HepG2 (cell line): ENCODE data around the gene PRELP. TPM values are rescaled to one million over a fixed set of nuclear protein-coding genes. Genes with fewer than 3 reads are reported as not detected.

ENCODE experiments used
- ATAC-seq: fragments of 200-7000 bp; cut with Tn5 transposase; 3 replicates; pipeline ENCODE4 v1.9.1; 2020; ENCODE audit warnings: mild to moderate bottlenecking, moderate library complexity
- Bru-seq: library from RNA; stranded (reverse); fragments of 400-500 nt; gene quantifications from one replicate; lab custom pipeline; 2021; lab: Mats Ljungman, UMichigan
- BruChase-seq, 2 experiments: library from RNA; stranded (reverse); fragments of 400-500 nt; gene quantifications; one replicate each; lab custom pipeline; 2021; lab: Mats Ljungman, UMichigan
- BruUV-seq: library from RNA; stranded (reverse); fragments of 400-500 nt; replicated peaks from 2 replicates; lab custom pipeline; 2021; lab: Mats Ljungman, UMichigan
- CTCF ChIA-PET: fragments of 300-600 bp; formaldehyde crosslinking; extraction: SDS; loops from one replicate; lab custom pipeline; 2021; ENCODE audit warnings: low total read pairs, inconsistent platforms, low intra/inter-chr PET ratio; lab: Yijun Ruan, JAX
- POLR2A ChIA-PET: fragments of 350-600 bp; sonication (Branson Sonifier 250); formaldehyde crosslinking; loops from one replicate; lab custom pipeline; 2020; ENCODE audit warnings: antibody characterized with exemption, inconsistent platforms; lab: Yijun Ruan, JAX
- DNase-seq: peaks from one replicate; pipeline ENCODE4 v3.0.0-alpha.2; 2015; ENCODE audit warnings: low spot score
- FAIRE-seq: peaks from 3 replicates; lab custom pipeline; 2011; peaks lifted over from hg19 to GRCh38; lab: Jason Lieb, UNC
- H2AFZ ChIP-seq: one replicate; pipeline ENCODE4 v1.6.1; 2011; ENCODE audit warnings: low read length, inconsistent platforms
- H3K27ac ChIP-seq: fragments of 300-600 bp; 3 replicates; pipeline ENCODE4 v1.8.0; 2011; ENCODE audit warnings: mixed run types, mild to moderate bottlenecking, mixed read lengths, low read length, inconsistent platforms; ENCODE audit not compliant: insufficient read depth; ENCODE audit errors: extremely low read length
- H3K27me3 ChIP-seq, 2 experiments: fragments of 200-600 bp in 1 of 2; 2 replicates in 1 of 2; 3 replicates in 1 of 2; pipeline versions ENCODE4 v1.6.0 to v1.8.0; 2011; ENCODE audit warnings: low read length in 2 of 2, mild to moderate bottlenecking in 2 of 2, moderate library complexity in 2 of 2, inconsistent platforms in 1 of 2; ENCODE audit not compliant: insufficient read depth in 2 of 2, control insufficient read depth in 1 of 2
- H3K36me3 ChIP-seq, 2 experiments: fragments of 200-600 bp in 1 of 2; replicated peaks in 1 of 2; 2 replicates in 1 of 2; 3 replicates in 1 of 2; pipeline versions ENCODE4 v1.5.1 to v1.8.0; 2011; ENCODE audit warnings: low read length in 2 of 2, inconsistent platforms in 1 of 2; ENCODE audit not compliant: insufficient read depth in 2 of 2, control insufficient read depth in 1 of 2
- H3K4me1 ChIP-seq: 2 replicates; pipeline ENCODE4 v1.5.1; 2012; ENCODE audit warnings: low read length, inconsistent platforms; ENCODE audit not compliant: insufficient read depth
- H3K4me2 ChIP-seq: 2 replicates; pipeline ENCODE4 v1.6.0; 2011; ENCODE audit warnings: low read depth, low read length, inconsistent platforms
- H3K4me3 ChIP-seq, 3 experiments: fragments of 200-600 bp in 1 of 3; sonication (generic), shearing (Covaris generic) in 1 of 3; replicated peaks in 1 of 3; 2 replicates each; pipeline ENCODE4 v1.5.1; 2011 to 2016; ENCODE audit warnings: low read length in 3 of 3, inconsistent platforms in 2 of 3, low read depth in 2 of 3, mild to moderate bottlenecking in 2 of 3, control low read depth in 1 of 3, mixed read lengths in 1 of 3; ENCODE audit not compliant: insufficient read depth in 1 of 3
- H3K79me2 ChIP-seq: one replicate; pipeline ENCODE4 v1.6.1; 2011; ENCODE audit warnings: low read length, inconsistent platforms; ENCODE audit not compliant: insufficient read depth
- H3K9ac ChIP-seq: 2 replicates; pipeline ENCODE4 v1.6.0; 2011; ENCODE audit warnings: mild to moderate bottlenecking, low read depth, low read length, inconsistent platforms; ENCODE audit not compliant: insufficient read depth
- H3K9me3 ChIP-seq: 2 replicates; pipeline ENCODE4 v1.5.1; 2012; ENCODE audit warnings: mild to moderate bottlenecking, low read length
- H4K20me1 ChIP-seq: 2 replicates; pipeline ENCODE4 v1.6.0; 2011; ENCODE audit warnings: inconsistent platforms, mild to moderate bottlenecking, low read length, moderate library complexity; ENCODE audit not compliant: insufficient read depth
- GTF3A ChIP-seq: sonication (generic); formaldehyde crosslinking; conservative IDR thresholded peaks from 2 replicates; pipeline ENCODE4 v1.4.0; 2020; ENCODE audit warnings: mild to moderate bottlenecking, missing genetic modification reagents
- ISL2 ChIP-seq: sonication (generic); formaldehyde crosslinking; IDR thresholded peaks from 2 replicates; pipeline ENCODE4 v1.5.0; 2020; ENCODE audit warnings: missing genetic modification reagents
- LBX2 ChIP-seq: sonication (generic); formaldehyde crosslinking; IDR thresholded peaks from 2 replicates; pipeline ENCODE4 v1.5.0; 2020; ENCODE audit warnings: missing genetic modification reagents, mild to moderate bottlenecking, borderline replicate concordance
- NFE2 ChIP-seq: sonication (generic); formaldehyde crosslinking; IDR thresholded peaks from 2 replicates; pipeline ENCODE4 v1.4.0; 2020; ENCODE audit warnings: missing genetic modification reagents
- RXRB ChIP-seq: IDR thresholded peaks from 2 replicates; pipeline ENCODE4 v1.6.1; 2016; ENCODE audit warnings: borderline replicate concordance, missing genetic modification reagents, missing compliant biosample characterization
- SIN3B ChIP-seq: fragments of 150-350 bp; IDR thresholded peaks from 2 replicates; pipeline ENCODE4 v1.6.1; 2014; ENCODE audit warnings: low read length
- SMAD1 ChIP-seq: sonication (generic); formaldehyde crosslinking; IDR thresholded peaks from 2 replicates; pipeline ENCODE4 v1.4.0; 2020; ENCODE audit warnings: missing genetic modification reagents, low read depth, mild to moderate bottlenecking, borderline replicate concordance
- STAT6 ChIP-seq: sonication (generic); formaldehyde crosslinking; IDR thresholded peaks from 2 replicates; pipeline ENCODE4 v1.4.0; 2020; ENCODE audit warnings: missing genetic modification reagents, mild to moderate bottlenecking, borderline replicate concordance
- ZNF138 ChIP-seq: sonication (generic); formaldehyde crosslinking; IDR thresholded peaks from 2 replicates; pipeline ENCODE4 v1.5.0; 2020; ENCODE audit warnings: mild to moderate bottlenecking, low read depth, missing genetic modification reagents
- ZNF563 ChIP-seq: sonication (generic); formaldehyde crosslinking; IDR thresholded peaks from 2 replicates; pipeline ENCODE4 v1.8.0; 2022; ENCODE audit warnings: mild to moderate bottlenecking, moderate library complexity, missing genetic modification reagents
- WGBS: methylation state at CpG from one replicate; pipeline ENCODE4 v1.1.6; 2017; ENCODE audit warnings: low lambda C conversion rate; 5-methylcytosine and 5-hydroxymethylcytosine counted together
- in situ Hi-C: cut with HindIII; loops from 2 replicates; pipeline ENCODE4 v1.10.0; 2017; ENCODE audit warnings: low pct_unique_long_range_greater_than_20kb; ENCODE audit not compliant: extremely low pct_ligation_motif_present
- intact Hi-C: fragments of 100-400 bp; cut with micrococcal nuclease; formaldehyde crosslinking; loops from one replicate; pipeline ENCODE4 v1.10.0; 2022; ENCODE audit not compliant: unreplicated experiment
- long read RNA-seq, 2 experiments: library from RNA in 1 of 2; library from polyadenylated mRNA in 1 of 2; stranded (forward) in 1 of 2; unstranded in 1 of 2; transcript quantifications; one replicate each; pipeline ENCODE4 v2.0.0, GENCODE V29; 2019 to 2022
- polyA minus RNA-seq, 3 experiments: library from RNA; depleted of rRNA, polyadenylated mRNA; stranded (reverse); fragments of >200 nt; gene quantifications; 2 replicates each; pipeline ENCODE4 v1.2.3, GENCODE V29; 2011; ENCODE audit warnings: low replicate concordance in 1 of 3
- polyA plus RNA-seq, 8 experiments: library from polyadenylated mRNA; depleted of rRNA in 3 of 8; stranded (reverse) in 7 of 8; unstranded in 1 of 8; fragments of >200 nt; fragmentation: Illumina TruSeq in 4 of 8; extraction: Trizol in 4 of 8; gene quantifications; 2 replicates each; pipeline versions ENCODE4 v1.2.1 to v1.2.3, GENCODE V29; 2011 to 2016; ENCODE audit warnings: low read depth in 4 of 8, missing spikeins in 1 of 8, mixed read lengths in 1 of 8; ENCODE audit not compliant: insufficient read depth in 1 of 8
- total RNA-seq, 5 experiments: library from RNA; depleted of rRNA; stranded (reverse); fragments of >200 nt; fragmentation: Illumina TruSeq; extraction: Trizol; gene quantifications; 2 replicates each; pipeline ENCODE4 v1.2.3, GENCODE V29; 2016; ENCODE audit warnings: low read depth in 1 of 5

PRELP gene
- total RNA-seq (2016; rRNA removed; fragmentation: Illumina TruSeq; extraction: Trizol) (not detected in 2 replicates), polyA plus RNA-seq (2011; rRNA removed) (not detected in 2 replicates), polyA minus RNA-seq (2011; rRNA and poly(A)+ RNA removed; ENCODE audit: low replicate concordance) (0.05 TPM in 1 of 2 replicates, not detected in the other), Bru-seq, nascent RNA (not detected), BruChase-seq, experiment 1, labeled RNA remaining after a 6-hour chase (not detected), BruChase-seq, experiment 2, labeled RNA remaining after a 2-hour chase (not detected)
- not detected in 2 replicates for total RNA-seq (2016; cell fraction: cytosol; rRNA removed; fragmentation: Illumina TruSeq; extraction: Trizol; ENCODE audit: low read depth)
- total RNA-seq (2016; cell fraction: insoluble cytoplasmic fraction; rRNA removed; fragmentation: Illumina TruSeq; extraction: Trizol) = not detected in 2 replicates
- not detected in 2 replicates for total RNA-seq (2016; cell fraction: membrane; rRNA removed; fragmentation: Illumina TruSeq; extraction: Trizol)
- not detected in 2 replicates for total RNA-seq (2016; cell fraction: nucleus; rRNA removed; fragmentation: Illumina TruSeq; extraction: Trizol)
- polyA plus RNA-seq (2011; cell fraction: cytosol; rRNA removed) = not detected in 2 replicates
- not detected in 2 replicates for polyA plus RNA-seq (2011; cell fraction: nucleus; rRNA removed)
- not detected in 2 replicates for polyA plus RNA-seq (2012)
- polyA plus RNA-seq (2016; cell fraction: cytosol; fragmentation: Illumina TruSeq; extraction: Trizol; ENCODE audit: low read depth) = not detected in 2 replicates
- not detected in 2 replicates for polyA plus RNA-seq (2016; cell fraction: insoluble cytoplasmic fraction; fragmentation: Illumina TruSeq; extraction: Trizol; ENCODE audit: low read depth)
- polyA plus RNA-seq (2016; cell fraction: membrane; fragmentation: Illumina TruSeq; extraction: Trizol; ENCODE audit: low read depth) = not detected in 2 replicates
- polyA plus RNA-seq (2016; cell fraction: nucleus; fragmentation: Illumina TruSeq; extraction: Trizol; ENCODE audit: insufficient read depth, low read depth) = not detected in 2 replicates
- polyA minus RNA-seq (2011; cell fraction: cytosol; rRNA and poly(A)+ RNA removed) = not detected in 2 replicates
- not detected in 2 replicates for polyA minus RNA-seq (2011; cell fraction: nucleus; rRNA and poly(A)+ RNA removed)
- long read RNA-seq, experiment 1 = 0 reads
- long read RNA-seq, experiment 2 = 0 reads

GRCh38 chr1:203475012-203475981 is at the start of gene PRELP:
PRELP (plus strand) TSS chr1:203475806; CDS start chr1:203483185, 7,379 bp downstream.
- Histone ChIP-seq H3K27me3 (peaks cover 0 to 34% of the 10 kb centered on the region in 2 experiments; a peak in 3 of 5 replicates), H3K36me3 (no peaks in the 10 kb centered on the region), H3K4me2 (no peak within 1 kb of the TSS), H3K9ac (no peak within 1 kb of the TSS), H3K27ac (no peak within 1 kb of the TSS), H3K9me3 (no peaks in the 10 kb centered on the region), H3K4me1 (no peaks in the 10 kb centered on the region), H2AFZ (no peak within 1 kb of the TSS), H3K4me3 (no peak within 1 kb of the TSS), H3K79me2 (no peaks in the 10 kb centered on the region), H4K20me1 (no peaks in the 10 kb centered on the region)
- POLR2A ChIA-PET = no interaction called here
- in situ Hi-C loops = no loop called here
- intact Hi-C loops = no loop called here
- BruUV-seq = no TSS peak
- DNase-seq (no peak), FAIRE-seq (no peak), ATAC-seq (no peak)
- WGBS = 4% methylated on average over 7 of the region's 8 CpGs
- CTCF ChIA-PET = no interaction called here
- TF ChIP-seq ZNF138 (CRISPR knock-in tag) (no peak), SIN3B (no peak), ISL2 (CRISPR knock-in tag) (no peak), GTF3A (no peak), ZNF563 (CRISPR knock-in tag) (no peak), RXRB (CRISPR knock-in tag) (no peak), SMAD1 (CRISPR knock-in tag) (no peak), NFE2 (no peak), LBX2 (CRISPR knock-in tag) (no peak), STAT6 (CRISPR knock-in tag) (no peak)
